SU-DHL-6 (cell line): ENCODE data around the gene LRRC7.

Source experiments
- EZH2phosphoT487 ChIP-seq: fragments of 200-600 bp; sonication (generic), shearing (Covaris generic); conservative IDR thresholded peaks from 2 replicates; pipeline ENCODE4 v1.6.1; 2018; ENCODE audit warnings: mild to moderate bottlenecking, antibody characterized with exemption, low read length, moderate library complexity, mixed read lengths
- TF ChIP-seq, protein P1 (sequence below): fragments of 200-600 bp; sonication (generic); IDR thresholded peaks from one replicate; pipeline ENCODE4 v1.5.1; 2017; ENCODE audit warnings: antibody characterized with exemption, mild to moderate bottlenecking, low read length, moderate library complexity; ENCODE audit not compliant: insufficient read depth, poor library complexity, severe bottlenecking

DNA sequence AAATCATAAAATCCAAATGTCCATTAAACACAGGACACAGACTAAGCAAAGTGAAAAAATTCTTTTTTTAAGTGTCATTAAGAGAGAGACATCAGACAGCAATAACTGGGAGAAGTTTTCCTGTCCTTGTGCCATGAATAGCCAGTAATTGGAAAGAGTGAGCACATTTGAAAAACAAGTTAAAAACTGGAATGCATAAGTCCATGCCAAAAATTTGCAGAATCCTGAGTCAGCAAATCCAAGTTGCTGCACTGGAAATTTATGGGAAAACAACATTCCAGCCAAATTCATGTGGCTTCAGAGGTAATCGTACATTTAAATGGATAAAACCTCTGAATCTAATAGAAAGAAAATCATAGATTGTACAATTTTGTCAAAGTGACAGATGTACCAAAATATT, 346.3 kb downstream of the LRRC7 start:
- TF ChIP-seq, protein P1, sequence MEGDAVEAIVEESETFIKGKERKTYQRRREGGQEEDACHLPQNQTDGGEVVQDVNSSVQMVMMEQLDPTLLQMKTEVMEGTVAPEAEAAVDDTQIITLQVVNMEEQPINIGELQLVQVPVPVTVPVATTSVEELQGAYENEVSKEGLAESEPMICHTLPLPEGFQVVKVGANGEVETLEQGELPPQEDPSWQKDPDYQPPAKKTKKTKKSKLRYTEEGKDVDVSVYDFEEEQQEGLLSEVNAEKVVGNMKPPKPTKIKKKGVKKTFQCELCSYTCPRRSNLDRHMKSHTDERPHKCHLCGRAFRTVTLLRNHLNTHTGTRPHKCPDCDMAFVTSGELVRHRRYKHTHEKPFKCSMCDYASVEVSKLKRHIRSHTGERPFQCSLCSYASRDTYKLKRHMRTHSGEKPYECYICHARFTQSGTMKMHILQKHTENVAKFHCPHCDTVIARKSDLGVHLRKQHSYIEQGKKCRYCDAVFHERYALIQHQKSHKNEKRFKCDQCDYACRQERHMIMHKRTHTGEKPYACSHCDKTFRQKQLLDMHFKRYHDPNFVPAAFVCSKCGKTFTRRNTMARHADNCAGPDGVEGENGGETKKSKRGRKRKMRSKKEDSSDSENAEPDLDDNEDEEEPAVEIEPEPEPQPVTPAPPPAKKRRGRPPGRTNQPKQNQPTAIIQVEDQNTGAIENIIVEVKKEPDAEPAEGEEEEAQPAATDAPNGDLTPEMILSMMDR, result no peak
- no peak for TF ChIP-seq EZH2phosphoT487
